GM18507 (cell line): Measurements from ENCODE around the gene ABI3BP.
"Not testable (repeated sequence)": the region's sequence is repeated elsewhere in the genome, so short reads cannot be mapped to it uniquely, and the experiment has no call there.

Experiments used
- DNase-seq: peaks from one replicate; pipeline ENCODE4 v3.0.0; 2011; ENCODE audit warnings: low read depth; ENCODE audit not compliant: insufficient read length; ENCODE audit errors: extremely low spot score
- FAIRE-seq: peaks from 2 replicates; lab custom pipeline; 2011; peaks lifted over from hg19 to GRCh38; lab: Jason Lieb, UNC

ABI3BP gene

DNA sequence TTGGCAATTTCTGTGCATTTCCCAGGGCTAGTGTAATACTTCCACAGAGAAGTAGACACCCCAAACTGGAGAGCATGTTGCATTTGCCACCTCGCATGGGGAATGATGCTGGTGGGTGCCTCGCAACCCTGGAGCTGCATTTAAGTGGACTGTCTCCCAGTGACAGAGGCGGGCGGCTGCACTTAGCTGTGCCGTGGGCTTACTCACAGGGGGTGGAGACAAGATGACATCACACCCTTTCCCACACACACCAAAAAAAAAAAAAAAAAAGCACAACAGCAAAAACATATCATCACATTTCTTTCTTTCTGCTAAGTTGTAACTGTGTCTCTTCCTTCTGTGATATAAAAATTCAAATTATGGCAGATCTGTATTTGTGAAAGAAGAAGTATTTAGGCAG lies at the start of gene ABI3BP:
Gene ABI3BP (minus strand): TSS at position 113 of the 400 bp plus-strand sequence. CDS start 37 bp downstream, at position 76.
- DNase-seq (no peak), FAIRE-seq (no peak)

- no peak for FAIRE-seq
- no peak for DNase-seq
Observed at GRCh38 chr3:101039285-101039684, 46.1 kb upstream of the ABI3BP start.

DNA sequence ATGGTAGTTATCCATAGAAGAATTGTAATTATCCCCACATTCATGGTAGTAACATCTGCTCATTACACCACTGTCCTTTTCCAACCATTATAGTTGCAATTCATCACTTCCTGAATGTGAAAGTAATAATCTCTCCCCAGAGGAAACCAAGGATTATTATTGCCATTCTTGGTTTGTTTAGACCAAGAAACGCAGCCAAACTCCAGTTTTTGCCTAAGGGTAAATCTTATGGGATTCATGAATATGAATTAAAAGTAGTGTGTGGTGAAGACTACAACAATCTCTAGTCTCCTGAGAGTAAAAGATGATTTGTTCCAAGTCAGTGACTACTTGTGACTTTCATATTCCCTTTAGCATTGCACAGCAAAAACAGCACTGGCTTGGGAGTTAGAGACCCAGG lies 45.7 kb upstream of the ABI3BP start:
- DNase-seq (no peak), FAIRE-seq (no peak)

DNA sequence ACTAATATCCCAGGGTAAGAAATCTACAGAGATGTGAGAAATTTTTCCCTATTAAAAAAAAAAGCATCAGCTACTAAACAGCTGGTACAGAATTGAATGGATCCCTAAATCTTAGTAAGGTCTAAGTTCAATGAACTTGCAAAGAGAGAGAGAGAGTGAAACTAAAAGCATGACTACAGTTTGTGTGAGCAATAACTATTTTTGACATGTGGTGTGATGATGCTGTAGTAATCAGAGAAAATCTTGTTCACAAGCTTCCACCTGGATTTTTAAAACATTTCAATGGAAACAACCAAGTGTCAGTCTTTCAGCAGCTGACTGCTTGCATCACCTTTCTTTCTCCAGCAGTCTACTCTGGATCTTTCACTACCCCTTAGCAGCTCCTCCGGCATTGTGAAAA lies 45.2 kb upstream of the ABI3BP start:
- no peak for FAIRE-seq

GRCh38 chr3:101037613-101038012 lies 44.4 kb upstream of the ABI3BP start:
- no peak for DNase-seq
- FAIRE-seq = no peak

More for the DNA sequence above, 45.2 kb upstream of the ABI3BP start:
- DNase-seq = no peak

- DNase-seq = no peak
Observed at GRCh38 chr3:101036676-101037075, 43.5 kb upstream of the ABI3BP start.

DNA sequence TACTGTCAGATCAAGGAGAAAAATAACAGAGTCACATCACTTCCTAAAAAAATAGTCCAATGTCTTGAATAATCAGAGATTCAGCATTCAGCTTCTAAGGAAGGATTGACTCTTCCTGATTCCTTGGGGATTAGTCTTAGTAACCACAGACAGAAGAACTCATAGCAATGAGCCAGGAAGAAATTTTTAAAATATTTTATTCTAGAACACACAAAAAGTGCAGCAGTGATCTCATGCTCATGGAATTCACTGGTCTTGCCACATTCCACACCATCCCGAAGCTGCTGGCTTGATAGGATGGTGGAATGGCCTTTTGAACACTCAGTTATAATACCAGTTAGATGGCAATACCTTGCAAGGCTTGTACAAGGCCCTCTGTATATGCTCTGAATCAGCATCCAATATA lies 43.0 kb upstream of the ABI3BP start:
- FAIRE-seq (no peak), DNase-seq (no peak)

More at GRCh38 chr3:101036676-101037075, 43.5 kb upstream of the ABI3BP start:
- no peak for FAIRE-seq

DNA sequence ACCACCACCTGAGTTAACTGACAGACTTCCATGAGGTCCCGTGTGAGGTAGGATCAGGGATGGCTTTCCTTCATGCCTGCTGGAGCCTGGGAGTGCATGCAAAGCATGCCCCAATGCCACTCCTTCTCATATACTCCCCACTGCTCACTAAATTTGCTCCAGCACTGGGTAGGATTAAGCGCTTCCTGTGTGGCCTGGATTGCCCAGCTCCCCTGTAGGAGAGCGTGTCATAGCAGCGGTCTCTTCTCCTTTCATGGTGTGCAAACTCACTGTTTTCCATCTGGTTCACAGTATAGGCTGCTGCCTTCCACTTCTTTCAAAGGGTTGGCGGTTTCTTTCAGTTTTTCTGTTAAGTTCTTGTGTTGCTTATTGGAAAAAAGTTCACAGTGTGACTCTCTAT lies 34.1 kb upstream of the ABI3BP start:
- DNase-seq = no peak
- no peak for FAIRE-seq

- no peak for FAIRE-seq
- no peak for DNase-seq
Observed at GRCh38 chr3:101026881-101027280, 33.7 kb upstream of the ABI3BP start.

GRCh38 chr3:101026244-101026643 lies 33.0 kb upstream of the ABI3BP start:
- FAIRE-seq (no peak), DNase-seq (no peak)

DNA sequence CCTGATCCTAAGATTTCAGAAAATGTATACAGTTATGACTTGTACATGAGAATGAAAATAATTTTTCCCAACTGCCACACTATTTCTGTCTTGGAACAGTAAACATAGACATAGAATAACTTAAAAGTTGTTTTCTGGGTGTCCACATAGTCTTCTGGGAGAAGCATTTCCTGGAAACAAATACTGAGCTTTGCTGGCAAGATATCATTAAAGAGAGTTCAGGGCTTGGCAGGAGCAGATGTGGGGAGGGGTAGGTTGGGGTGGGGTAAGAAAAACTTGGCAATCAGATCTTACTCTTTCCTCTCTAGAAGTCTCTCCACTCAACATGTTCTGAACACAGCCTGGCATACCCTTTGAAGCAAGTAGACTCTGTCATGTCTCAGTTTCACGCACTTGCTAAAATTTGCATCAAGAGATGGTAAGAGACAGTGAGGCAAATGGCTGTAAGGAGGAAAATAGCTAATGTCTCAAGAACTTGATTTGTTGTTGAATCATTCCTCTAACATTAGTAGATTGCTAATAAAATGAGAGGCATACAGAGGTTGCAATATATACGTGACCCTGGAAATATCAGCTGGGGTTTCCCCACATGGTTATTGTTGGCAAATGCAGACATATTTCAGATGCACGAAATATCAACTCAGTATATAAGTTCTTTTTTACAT lies 27.3 kb upstream of the ABI3BP start:
- FAIRE-seq (no peak), DNase-seq (no peak)

GRCh38 chr3:101017017-101017416 lies 23.8 kb upstream of the ABI3BP start:
- no peak for DNase-seq
- FAIRE-seq = no peak

DNA sequence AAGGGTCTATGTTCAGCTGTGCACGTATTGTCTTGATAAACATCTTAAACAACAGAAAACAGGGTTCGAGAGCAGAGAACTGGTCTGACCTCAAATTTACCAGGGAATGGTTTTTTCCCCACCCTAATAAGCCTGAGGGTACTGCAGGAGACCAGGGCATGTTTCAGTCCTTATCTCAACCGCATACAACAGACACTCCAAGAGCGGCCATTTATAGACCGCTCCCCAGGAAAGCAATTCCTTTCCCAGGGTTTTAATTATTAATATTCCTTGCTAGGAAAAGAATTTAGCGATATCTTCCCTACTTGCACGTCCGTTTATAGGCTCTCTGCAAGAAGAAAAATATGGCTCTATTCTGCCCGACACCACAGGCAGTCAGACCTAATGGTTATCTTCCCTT lies 19.1 kb upstream of the ABI3BP start:
- not testable (repeated sequence) for FAIRE-seq, DNase-seq

- DNase-seq (no peak), FAIRE-seq (no peak)
Observed at GRCh38 chr3:101011136-101011535, 17.9 kb upstream of the ABI3BP start.

- FAIRE-seq = no peak
- DNase-seq = no peak
Observed at GRCh38 chr3:101010296-101010695, 17.1 kb upstream of the ABI3BP start.

- FAIRE-seq (no peak), DNase-seq (no peak)
Observed at GRCh38 chr3:101009386-101009785, 16.2 kb upstream of the ABI3BP start.

GRCh38 chr3:100999160-100999559 lies 5.9 kb upstream of the ABI3BP start:
- DNase-seq (no peak), FAIRE-seq (no peak)

DNA sequence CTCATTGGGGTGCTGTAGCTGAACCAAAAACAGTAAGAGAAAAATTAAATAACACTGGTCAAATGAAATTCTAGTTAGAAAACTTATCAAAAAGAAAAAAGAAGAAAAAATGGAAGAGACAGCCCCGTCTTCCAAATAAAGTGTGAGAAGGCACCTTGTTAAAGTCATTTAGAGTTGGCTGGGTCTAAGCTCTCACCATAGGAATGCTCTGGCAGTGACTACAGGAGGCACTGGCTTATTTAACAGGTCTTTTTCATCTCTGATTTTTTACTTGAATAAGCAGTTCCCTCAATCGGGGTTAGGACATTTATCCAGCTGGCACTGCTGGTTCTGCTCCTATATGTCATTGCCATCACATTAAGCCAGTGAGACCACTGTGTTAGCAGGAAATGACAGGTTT lies 1.6 kb upstream of the ABI3BP start:
- DNase-seq (no peak), FAIRE-seq (no peak)

DNA sequence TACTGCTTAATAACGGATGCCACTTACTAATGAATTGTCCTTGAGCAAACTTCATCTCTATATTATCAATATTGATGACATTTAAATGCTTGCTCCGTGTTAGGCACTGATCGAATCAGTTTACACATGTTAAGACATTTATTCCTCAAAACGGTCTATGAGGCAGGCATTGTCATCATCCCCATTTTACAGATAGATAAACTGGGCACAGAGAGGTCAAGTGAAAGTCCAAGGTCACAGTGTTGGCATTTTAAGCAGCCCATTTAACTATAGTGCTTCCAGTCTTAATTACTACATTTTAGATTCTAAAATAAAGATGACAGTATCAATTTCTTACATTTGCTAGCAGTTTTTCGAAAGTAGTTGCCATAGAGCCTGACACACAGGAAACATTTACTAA lies 966 bp upstream of the ABI3BP start:
- DNase-seq (no peak), FAIRE-seq (no peak)

DNA sequence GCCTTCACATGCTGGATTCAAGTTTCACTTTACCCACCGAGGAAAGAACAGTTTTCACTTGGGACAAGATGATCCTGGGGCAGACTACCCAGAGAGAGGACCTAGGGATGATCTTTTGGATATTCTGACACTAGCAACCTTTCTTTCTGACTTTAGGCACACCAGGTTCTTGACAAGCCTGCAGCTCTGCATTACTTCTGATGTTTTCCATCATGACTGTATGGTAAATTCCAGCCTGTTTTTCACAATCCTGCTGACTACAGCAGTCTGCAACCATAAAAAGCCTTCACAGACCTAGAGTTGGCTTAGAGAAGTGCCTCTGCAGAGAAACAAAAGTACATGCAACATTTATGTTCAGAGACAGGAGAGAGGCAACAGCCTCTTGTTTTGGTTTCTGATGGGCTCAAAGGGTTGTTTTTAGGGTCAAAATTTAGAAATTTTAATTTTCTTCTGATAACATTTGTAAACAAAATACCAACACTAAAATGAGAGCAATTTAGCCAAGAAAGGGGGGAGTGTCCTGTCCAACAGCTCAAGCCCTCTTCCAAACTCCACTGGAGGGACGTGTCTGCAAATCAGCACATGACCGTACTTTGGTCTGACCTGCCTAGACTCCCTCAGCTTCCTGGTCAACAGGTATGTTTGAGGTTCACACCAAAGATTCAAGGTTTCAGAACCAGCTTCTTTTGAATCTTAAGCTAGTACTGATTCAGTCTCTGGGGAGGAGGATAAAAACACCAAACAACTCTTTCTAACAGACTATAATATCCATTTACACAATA lies 799 bp downstream of the ABI3BP start:
- no peak for DNase-seq
- FAIRE-seq = no peak

- FAIRE-seq (no peak), DNase-seq (no peak)
Observed at GRCh38 chr3:100988080-100988479, 5.1 kb downstream of the ABI3BP start.
